ENCODE results near the gene YWHAB.
A peak's percentile ranks its signal among the peaks of the same experiment; 100 is the strongest.
"Not testable (repeated sequence)": the region's sequence is repeated elsewhere in the genome, so short reads cannot be mapped to it uniquely, and the experiment has no call there.

The YWHAB gene

DNA sequence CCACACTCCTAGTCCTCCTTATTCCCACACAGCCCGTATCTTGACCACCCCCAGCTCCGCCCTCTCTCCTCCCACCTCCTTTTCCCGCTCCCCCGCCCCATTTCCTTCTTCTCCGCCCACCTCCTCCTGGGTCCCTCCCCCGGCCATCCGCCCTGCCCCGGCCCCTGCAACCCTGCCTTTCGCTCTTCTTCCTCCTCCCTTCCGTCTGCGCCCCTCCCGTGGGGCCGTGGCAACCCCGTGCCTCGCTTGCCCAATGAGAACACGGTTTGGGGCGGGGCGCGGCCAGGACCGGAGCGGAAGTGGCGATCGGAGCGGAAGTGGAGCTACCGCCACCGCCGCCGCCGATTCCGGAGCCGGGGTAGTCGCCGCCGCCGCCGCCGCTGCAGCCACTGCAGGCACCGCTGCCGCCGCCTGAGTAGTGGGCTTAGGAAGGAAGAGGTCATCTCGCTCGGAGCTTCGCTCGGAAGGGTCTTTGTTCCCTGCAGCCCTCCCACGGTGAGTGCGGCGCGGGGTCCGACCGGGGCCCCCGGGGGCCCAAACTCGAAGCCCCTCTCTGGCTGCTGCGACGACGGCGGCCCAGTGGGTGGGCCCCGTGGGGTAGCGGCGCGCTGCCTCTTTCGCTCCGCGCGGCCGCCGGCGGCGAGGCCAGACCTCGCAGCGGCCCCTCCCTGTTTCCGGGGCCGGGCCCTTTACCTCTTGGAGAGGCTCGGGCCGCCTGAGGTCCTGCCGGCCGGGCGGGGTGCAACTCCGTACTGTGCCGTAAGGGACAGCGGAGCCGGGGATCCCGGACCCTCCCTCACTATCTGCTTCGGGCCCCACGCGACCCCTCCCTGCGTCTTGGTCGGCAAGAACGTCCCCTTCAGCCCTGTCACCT is at the start of gene YWHAB:
YWHAB (plus strand) TSS at position 314 of the 874 bp plus-strand sequence. CDS start 15,829 bp downstream, outside the sequence.
- H3K4me3 ChIP-seq (ENCODE audit: low read depth, low read length), result peak within 1 kb of the TSS; percentile 99
- DNase-seq (ENCODE audit: low read depth), result peak; percentile 91

DNA sequence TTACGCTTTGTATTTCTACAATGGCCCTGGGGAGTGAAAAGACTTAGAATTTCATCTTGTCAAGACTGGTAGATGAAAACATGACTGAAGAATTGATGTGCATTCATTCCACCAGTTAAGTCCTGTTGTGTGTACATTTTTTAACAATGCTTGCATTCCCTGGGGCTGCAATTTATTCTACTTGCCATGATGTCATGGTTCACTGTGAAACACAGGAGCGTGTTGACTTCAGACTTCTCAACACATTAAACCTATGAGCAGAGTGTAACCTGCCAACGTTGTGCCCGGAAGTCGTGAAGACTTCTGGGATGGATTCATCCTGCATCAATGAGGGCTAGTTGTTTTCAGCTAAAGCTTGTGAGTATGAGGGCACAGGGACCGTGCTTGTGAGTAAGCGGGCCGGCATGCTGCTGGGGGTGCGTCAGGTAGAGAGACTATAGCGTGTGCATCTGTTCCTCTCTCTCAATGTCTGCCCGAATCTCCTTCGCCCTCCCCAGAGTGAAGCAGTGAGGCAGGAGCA is 48.8 kb upstream of the YWHAB start:
- no peak for DNase-seq (ENCODE audit: low read depth)
- H3K4me3 ChIP-seq (ENCODE audit: low read depth, low read length), result no peak overlapping the region

DNA sequence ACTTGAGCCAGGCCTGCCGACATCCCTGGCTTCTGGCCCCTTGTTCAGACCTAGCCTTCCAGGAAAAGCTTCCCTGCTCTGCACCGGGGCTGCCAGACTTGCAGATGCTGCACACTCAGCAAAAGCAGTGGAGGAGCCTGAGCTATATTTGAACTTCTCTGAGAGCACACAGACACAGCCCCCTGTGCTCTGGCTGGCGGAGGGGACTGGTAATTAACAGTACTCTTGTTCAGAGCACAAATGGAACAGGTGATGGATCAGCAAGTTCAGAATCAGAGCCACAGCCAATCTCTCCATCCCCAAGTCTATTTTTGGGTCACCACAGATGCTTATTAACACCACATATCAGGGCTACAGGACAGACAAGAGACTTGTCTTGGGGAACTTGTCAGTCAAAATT is 47.6 kb upstream of the YWHAB start:
- no peak for DNase-seq (ENCODE audit: low read depth)
- H3K4me3 ChIP-seq (ENCODE audit: low read depth, low read length), result no peak overlapping the region

DNA sequence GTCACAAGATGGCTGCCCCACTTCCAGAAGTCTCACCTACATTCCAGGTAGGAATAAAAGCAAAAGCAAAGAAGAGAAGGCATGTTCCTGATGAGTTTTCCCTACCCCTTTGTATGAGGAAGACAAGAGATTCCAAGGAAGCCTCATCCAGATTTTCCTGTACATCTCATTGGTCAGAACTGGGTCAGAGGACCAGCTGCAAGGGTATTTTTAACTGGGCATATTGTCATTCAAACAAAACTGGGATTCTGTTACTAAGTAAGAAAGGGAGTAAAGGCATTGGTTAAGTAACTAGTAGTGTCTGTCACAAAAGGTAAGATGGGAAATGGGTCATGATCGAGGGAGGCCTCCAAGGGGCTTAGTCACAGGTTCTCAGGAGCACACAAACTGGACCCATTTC is 47.0 kb upstream of the YWHAB start:
- DNase-seq (ENCODE audit: low read depth), result no peak
- no peak overlapping the region for H3K4me3 ChIP-seq (ENCODE audit: low read depth, low read length)

DNA sequence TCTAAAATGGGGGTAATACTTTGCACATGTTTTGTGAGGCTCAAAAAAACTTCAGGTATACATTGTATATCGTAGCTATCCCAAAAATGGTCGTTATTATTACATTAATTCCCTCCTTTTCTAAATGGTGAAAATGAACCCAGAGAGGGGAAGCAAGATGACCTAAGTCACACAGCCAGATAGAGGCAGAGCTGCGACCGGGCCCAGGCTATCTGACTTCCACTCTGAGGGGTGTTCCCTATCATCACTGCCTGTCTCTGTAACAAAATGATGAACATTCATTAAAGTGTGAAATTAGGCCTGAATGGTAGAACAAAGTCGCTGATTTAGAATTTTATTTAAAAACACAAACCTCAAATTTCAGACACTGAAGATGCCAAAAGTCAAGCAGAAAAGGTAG is 46.0 kb upstream of the YWHAB start:
- DNase-seq (ENCODE audit: low read depth), result no peak
- no peak overlapping the region for H3K4me3 ChIP-seq (ENCODE audit: low read depth, low read length)

DNA sequence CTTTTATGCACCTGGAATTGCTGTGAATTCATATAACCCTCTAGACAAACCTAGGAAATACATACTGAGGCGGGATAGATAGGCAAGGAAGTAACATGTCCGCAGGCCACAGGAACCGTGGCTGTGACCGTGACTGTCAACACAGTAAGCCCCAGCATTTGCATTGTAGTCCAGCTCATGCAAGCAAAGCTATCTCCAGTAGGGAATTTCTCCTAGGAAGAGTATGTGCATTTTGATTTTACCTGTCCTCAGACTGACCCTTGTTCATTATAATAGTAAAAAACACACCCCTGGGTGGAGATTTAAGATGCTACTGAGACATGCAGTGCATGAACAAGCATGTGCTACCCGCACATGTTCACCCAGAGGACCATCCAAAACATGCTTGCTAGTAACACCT is 44.7 kb upstream of the YWHAB start:
- H3K4me3 ChIP-seq (ENCODE audit: low read depth, low read length), result no peak overlapping the region
- DNase-seq (ENCODE audit: low read depth), result no peak

DNA sequence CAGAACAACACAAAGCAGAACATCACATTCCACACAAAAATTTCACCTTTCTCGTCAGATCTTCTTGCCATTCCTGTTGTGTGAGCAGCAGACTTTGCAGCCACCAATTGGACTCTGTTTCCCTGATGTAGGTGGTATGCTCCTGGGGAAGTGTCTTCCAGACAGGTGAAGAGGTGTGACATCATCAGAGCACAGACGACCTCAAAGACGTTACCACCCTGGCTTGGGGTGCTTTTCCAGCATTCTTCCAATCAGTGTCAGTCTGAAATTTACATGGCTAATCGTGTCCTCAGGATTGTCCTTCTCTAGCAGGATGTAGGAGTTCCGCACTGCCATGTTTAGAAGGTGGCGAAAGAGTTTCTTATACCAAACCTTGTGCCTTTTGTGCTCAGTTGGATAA is 43.5 kb upstream of the YWHAB start:
- DNase-seq (ENCODE audit: low read depth), result no peak
- H3K4me3 ChIP-seq (ENCODE audit: low read depth, low read length), result no peak overlapping the region

DNA sequence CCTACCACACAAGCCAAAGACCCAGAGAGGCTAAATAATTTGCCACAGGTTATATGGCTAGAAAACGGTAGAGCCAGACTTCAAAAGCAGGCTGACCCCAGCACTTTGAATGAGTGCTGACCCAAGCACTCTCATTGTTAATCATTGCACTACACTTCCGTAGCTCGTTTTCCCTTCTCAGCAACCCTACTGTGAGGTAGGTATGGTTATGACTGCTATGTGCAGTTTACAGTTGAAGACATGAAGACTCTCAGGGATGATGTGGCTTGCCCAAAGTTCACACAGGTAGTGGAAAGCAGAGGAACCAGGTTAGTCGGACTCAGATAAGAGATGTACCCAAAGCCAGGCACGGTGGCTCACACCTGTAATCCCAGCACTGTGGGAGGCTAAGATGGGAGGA is 41.6 kb upstream of the YWHAB start:
- DNase-seq (ENCODE audit: low read depth), result no peak
- no peak overlapping the region for H3K4me3 ChIP-seq (ENCODE audit: low read depth, low read length)

DNA sequence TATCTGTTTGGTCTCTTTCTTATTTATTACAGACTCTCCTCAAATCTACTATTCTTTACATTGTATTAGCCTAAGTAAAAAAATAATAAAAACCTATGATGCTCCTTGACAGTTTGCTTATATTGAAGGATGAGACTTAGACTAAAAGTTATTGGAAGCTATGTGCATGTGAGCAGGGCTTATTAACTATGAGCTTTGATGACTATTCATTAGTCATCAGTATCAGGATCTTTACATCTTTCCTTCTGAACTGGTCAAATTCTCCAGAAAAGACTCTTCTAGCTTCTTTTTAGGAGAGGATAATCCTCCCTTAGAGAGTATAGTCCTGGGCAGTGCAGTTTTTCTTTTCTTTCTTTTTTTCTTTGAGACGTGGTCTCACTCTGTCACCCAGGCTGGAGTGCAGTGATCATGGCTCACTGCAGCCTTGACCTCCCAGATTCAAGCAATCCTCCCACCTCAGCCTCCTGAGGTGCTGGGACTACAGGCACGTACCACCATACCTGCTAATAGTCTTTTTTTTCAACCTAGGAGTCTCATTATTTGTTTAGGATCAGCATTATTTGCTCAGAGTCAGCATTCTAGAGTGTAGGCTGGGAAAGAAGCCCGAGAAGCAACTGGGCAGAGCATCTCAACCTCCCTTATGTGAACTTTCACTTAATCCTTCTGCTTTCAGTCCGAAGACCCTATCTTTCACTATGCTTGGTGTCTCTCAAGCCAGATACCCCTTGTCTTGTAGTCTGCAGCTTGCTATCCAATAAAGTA is 37.1 kb upstream of the YWHAB start:
- DNase-seq (ENCODE audit: low read depth), result no peak
- no peak overlapping the region for H3K4me3 ChIP-seq (ENCODE audit: low read depth, low read length)

DNA sequence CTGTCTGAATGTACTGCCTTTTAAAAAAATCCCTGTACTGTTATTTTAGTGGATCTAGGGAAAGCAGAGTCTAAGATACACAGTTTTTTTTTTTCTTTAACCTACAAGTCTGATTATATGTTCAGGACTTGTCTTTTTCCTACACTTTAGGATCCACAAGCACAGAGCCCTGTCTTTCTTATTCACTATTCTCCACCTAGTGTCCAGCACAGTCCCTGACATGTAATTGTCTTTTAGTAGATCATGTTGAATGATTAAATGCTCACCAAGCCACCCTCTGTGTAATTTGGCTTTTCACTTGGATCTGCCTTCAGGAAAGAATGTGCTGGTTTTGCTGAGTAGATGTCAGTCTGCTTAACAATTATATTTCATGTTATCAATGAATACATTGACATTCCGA is 35.8 kb upstream of the YWHAB start:
- no peak for DNase-seq (ENCODE audit: low read depth)
- H3K4me3 ChIP-seq (ENCODE audit: low read depth, low read length), result no peak overlapping the region

DNA sequence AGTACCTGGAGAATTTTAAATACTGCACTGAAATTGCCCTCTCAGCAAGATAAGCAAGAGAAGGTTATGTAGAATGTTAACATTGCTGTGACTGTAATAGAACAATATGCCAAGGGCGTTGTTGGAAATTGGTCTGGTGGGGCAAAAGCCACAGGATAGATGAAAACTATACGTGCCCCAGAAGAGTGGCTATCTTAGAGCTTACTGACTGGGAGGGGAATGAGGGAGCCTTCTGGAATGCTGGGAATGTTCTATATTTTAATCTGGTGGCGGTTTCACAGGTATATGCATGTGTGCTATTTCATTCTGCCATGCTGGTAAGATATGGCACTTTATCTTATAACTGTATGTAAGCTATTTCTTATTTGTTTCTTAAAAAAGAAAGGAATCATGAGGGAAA is 35.2 kb upstream of the YWHAB start:
- H3K4me3 ChIP-seq (ENCODE audit: low read depth, low read length), result no peak overlapping the region
- no peak for DNase-seq (ENCODE audit: low read depth)

DNA sequence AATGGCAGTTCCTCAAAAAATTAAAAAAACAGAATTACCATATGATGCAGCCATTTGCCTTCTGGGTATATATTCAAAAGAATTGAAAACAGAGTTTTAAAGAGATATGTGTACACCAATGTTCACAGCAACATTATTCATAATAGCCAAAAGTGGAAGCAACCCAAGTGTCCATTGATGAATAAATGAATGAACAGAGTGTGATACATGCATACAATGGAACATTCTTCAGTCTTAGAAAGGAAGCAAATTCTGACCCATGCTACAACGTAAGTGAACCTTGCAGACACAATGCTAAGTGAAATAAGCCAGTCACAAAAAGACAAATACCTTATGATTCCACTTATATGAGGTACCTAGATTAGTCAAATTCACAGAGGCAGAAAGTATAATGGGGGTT is 34.7 kb upstream of the YWHAB start:
- H3K4me3 ChIP-seq (ENCODE audit: low read depth, low read length), result no peak overlapping the region
- DNase-seq (ENCODE audit: low read depth), result no peak

DNA sequence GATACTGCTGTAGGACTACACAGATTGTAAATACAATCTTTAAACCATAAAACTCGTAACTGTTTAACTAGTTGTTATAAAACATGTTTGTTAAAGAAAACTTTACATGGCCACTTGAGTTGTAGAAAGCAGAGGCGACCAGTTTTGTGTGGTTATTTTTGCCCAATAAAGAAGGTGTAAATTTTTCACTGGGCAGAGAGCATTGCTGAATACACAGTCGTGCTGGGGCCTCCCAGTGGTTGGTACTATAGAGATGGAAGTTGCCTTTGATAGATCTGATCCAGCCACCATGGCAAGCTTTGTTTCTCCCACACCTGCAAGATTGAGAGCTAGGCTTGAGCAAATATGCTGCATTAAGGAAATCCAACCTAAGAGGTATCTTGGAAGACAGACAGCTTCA is 34.0 kb upstream of the YWHAB start:
- H3K4me3 ChIP-seq (ENCODE audit: low read depth, low read length), result no peak overlapping the region
- no peak for DNase-seq (ENCODE audit: low read depth)

DNA sequence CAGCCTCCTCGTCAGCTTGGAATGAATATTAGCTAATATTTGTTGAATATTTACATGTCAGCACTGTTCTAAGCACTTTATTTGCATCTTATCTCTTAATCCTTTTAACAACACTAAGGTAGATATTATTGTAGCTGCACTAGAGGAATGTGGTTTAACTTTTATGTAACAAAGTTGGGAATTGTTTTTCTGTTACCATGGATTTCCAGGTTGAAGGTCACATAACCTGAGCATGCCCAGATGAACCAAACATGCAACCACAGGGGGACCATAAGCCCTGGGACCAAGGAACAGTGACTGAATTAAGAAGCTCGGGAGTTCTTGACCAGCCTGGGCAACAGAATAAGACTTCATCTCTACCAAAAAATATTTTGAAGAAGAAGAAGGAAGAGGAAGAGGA is 29.1 kb upstream of the YWHAB start:
- DNase-seq (ENCODE audit: low read depth), result no peak
- no peak overlapping the region for H3K4me3 ChIP-seq (ENCODE audit: low read depth, low read length)

DNA sequence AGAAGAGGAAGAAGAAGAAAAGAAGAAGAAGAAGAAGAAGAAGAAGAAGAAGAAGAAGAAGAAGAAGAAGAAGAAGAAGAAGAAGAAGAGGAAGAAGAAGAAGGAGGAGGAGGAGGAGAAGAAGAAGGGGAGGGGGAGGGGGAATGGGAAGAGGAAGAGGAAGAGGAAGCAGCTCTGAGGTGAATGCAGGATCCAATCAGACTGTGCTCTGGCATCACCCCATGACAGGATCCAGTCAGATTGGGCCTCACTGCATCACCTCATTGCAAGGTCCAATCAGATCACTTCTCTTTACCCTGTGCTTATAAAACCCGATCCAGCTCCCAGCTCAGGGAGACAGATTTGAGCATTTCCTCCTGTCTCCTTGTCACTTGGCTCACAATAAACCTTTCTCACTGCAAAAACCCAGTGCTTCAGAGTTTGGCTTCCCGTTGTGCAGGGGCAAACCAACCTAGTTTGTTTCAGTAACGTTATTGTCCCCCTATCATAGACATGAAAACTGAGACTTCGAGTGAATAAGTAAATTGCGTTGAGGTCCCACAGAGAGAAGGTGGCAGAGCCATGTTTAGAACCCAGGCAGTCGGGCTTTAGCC is 28.6 kb upstream of the YWHAB start:
- H3K4me3 ChIP-seq (ENCODE audit: low read depth, low read length), result no peak overlapping the region
- DNase-seq (ENCODE audit: low read depth), result no peak

DNA sequence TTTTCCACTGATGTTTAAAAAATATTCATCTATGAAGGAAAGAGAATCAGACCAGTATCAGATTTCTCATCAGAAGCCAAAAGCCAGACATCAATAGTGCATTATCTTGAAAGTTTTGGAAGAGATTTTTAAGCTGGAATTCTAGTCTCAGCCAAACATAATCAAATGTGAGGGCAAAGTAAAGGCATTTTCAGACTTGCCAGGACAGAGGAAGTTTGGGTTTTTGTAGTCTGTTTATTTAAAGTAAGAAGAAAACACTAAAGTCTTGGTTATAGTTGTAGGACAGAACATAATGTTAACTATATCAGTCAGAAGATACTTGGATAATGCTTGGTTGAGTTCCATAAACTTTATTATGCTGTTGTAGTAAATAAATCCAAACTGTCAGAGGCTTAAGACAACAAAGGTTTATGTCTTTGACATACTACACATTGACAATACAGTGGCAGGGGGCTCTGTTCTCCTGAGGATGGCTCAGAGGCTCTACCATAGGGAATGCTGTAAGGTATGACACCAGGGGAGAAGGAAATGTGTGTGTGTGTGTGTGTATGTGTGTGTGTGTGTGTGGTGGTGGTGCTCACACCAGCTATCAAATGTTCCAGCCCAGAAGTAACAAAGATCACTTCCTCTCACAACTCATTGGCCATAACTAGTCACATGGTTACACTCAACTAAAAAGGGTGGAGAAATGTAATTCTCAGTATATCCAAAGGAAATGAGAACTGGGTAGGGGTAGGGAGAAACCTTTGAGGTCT is 26.7 kb upstream of the YWHAB start:
- no peak for DNase-seq (ENCODE audit: low read depth)
- H3K4me3 ChIP-seq (ENCODE audit: low read depth, low read length), result no peak overlapping the region

DNA sequence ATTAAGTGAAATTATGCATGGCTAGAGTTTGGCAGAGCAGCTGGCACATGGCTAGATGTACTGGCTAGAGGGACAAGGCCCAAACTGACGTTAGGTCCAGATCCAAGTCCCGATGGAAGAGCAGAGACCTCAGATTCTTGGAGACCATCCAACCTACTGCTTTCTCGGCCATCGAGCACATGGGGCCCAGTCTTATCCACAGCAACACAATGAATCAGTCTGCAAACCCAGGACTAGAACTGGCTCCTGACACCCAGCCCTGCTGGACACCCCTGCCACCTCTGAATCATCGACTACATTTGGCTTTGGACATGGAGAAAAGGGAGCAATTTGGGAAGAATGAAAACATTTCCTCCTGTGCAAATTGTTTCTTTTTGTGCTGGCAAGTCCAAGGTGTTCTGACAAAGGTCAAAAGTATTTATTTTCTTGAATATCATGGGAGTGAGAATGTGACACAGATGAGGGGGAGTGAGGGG is 23.9 kb upstream of the YWHAB start:
- no peak overlapping the region for H3K4me3 ChIP-seq (ENCODE audit: low read depth, low read length)
- no peak for DNase-seq (ENCODE audit: low read depth)

DNA sequence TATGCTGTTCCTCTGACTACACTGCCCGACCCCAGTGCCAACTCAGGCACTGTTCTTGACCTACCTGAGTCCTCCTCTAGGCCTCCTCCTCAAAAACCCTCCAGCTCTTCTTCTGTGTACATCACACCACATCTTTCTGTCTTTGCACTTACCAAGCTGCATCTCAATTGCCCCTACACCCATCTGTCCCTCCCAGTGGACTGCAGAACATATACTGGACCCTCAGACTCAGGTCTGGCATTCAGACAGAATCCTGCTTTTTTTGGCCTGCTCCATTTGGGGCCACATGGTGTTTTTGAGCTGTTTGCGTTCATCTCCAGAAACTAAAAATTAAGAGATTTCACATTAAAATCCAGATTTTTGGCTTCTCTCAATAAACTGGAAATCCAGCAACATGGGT is 23.2 kb upstream of the YWHAB start:
- H3K4me3 ChIP-seq (ENCODE audit: low read depth, low read length), result no peak overlapping the region
- no peak for DNase-seq (ENCODE audit: low read depth)

DNA sequence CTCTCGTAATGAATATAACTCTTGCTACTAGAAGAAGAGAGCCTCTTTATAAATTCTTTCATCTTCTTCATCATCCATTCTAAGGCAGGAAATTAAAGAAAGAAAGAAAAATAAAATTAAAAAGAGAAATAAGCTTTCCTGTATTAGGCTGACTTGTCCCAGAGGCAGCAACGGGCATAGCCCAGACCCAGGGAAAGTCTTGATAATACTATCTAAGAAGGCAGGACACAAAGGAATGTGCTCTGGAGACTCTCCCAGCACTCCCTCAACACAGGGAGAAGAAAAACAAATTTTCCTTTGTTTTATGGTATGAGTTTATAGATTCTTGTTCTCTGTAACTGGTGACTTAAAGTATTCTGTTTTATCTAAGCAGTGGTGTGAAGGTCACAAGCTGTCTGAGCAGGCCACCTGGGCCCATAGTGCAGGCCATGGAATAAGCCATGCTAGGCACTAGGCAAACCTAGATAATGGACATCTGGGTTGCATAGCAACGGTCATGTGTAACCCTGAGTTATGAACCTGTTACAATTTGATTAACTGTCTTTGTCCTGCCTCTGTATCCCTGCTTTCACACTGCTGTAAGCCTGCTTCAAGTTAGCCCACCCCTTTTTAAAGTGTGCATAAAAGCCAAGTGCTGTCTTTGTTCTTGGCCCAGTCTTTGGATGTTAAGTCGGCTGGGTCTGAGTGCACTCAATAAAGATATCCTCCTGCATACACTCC is 22.0 kb upstream of the YWHAB start:
- not testable (repeated sequence) for H3K4me3 ChIP-seq (ENCODE audit: low read depth, low read length); DNase-seq (ENCODE audit: low read depth)
